Coronary artery (tissue), 2 donors: ENCODE data around the gene TIAM2.
"Not testable (repeated sequence)": the region's sequence is repeated elsewhere in the genome, so short reads cannot be mapped to it uniquely, and the experiment has no call there.

Source experiments
- DNase-seq: peaks from one replicate; pipeline ENCODE4 v3.0.0-alpha.2; 2017; ENCODE audit warnings: low spot score
- H3K27ac ChIP-seq, 2 donors: fragments of 200-600 bp; sonication (generic); one replicate each; pipeline ENCODE4 v1.5.1; 2016 to 2019
- H3K4me3 ChIP-seq: fragments of 200-600 bp; sonication (generic); 2 replicates; pipeline ENCODE4 v1.5.1; 2016; ENCODE audit warnings: mild to moderate bottlenecking, moderate library complexity
- CTCF ChIP-seq: fragments of 200-600 bp; sonication (generic); IDR thresholded peaks from one replicate; pipeline ENCODE4 v1.5.1; 2019; ENCODE audit warnings: antibody characterized with exemption

TIAM2 gene

GRCh38 chr6:154958469-154958868, 36.6 kb upstream of the TIAM2 start:
- no peak for DNase-seq
- no peak overlapping the region for H3K4me3 ChIP-seq
- TF ChIP-seq CTCF, result no peak
- H3K27ac ChIP-seq, result no peak overlapping the region

GRCh38 chr6:154960299-154960843, 34.7 kb upstream of the TIAM2 start:
- Histone ChIP-seq H3K4me3 (no peak overlapping the region), H3K27ac (no peak overlapping the region)
- no peak for DNase-seq
- TF ChIP-seq CTCF, result no peak

- no peak for TF ChIP-seq CTCF
- no peak for DNase-seq
- Histone ChIP-seq H3K4me3 (no peak overlapping the region), H3K27ac (no peak overlapping the region)
These were observed 34.1 kb upstream of the TIAM2 start for GRCh38 chr6:154960854-154961530.

GRCh38 chr6:154962753-154963152, 32.4 kb upstream of the TIAM2 start:
- no peak for TF ChIP-seq CTCF
- H3K27ac ChIP-seq, result no peak overlapping the region
- DNase-seq, result no peak

GRCh38 chr6:154966065-154966770, 28.9 kb upstream of the TIAM2 start:
- H3K4me3 ChIP-seq, DNase-seq: not testable (repeated sequence)

More at GRCh38 chr6:154962753-154963152, 32.4 kb upstream of the TIAM2 start:
- H3K4me3 ChIP-seq, result no peak overlapping the region

GRCh38 chr6:154969796-154970195, 25.3 kb upstream of the TIAM2 start:
- no peak overlapping the region for H3K27ac ChIP-seq
- no peak overlapping the region for H3K4me3 ChIP-seq
- TF ChIP-seq CTCF, result no peak
- DNase-seq, result no peak

More at GRCh38 chr6:154966065-154966770, 28.9 kb upstream of the TIAM2 start:
- not testable (repeated sequence) for H3K27ac ChIP-seq

GRCh38 chr6:154974485-154975149, 20.5 kb upstream of the TIAM2 start:
- no peak for TF ChIP-seq CTCF

More at GRCh38 chr6:154974485-154975149, 20.5 kb upstream of the TIAM2 start:
- Histone ChIP-seq H3K27ac (no peak overlapping the region), H3K4me3 (no peak overlapping the region)
- no peak for DNase-seq
